Activated CD8-positive, alpha-beta memory T cell treated with anti-CD3 and anti-CD28 coated beads, Interleukin-2, amount 50 U/mL, for 4 hours (primary cell): ENCODE data around the gene AURKAIP1.

Experiments used
- DNase-seq: peaks from one replicate; pipeline ENCODE4 v3.0.0-alpha.2; 2020

Gene AURKAIP1

DNA sequence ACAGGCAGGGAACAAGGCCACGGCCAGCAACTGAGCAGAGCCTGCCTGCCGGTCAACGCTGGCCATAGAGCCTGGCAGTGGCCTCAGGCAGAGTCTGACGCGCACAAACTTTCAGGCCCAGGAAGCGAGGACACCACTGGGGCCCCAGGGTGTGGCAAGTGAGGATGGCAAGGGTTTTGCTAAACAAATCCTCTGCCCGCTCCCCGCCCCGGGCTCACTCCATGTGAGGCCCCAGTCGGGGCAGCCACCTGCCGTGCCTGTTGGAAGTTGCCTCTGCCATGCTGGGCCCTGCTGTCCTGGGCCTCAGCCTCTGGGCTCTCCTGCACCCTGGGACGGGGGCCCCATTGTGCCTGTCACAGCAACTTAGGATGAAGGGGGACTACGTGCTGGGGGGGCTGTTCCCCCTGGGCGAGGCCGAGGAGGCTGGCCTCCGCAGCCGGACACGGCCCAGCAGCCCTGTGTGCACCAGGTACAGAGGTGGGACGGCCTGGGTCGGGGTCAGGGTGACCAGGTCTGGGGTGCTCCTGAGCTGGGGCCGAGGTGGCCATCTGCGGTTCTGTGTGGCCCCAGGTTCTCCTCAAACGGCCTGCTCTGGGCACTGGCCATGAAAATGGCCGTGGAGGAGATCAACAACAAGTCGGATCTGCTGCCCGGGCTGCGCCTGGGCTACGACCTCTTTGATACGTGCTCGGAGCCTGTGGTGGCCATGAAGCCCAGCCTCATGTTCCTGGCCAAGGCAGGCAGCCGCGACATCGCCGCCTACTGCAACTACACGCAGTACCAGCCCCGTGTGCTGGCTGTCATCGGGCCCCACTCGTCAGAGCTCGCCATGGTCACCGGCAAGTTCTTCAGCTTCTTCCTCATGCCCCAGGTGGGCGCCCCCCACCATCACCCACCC is 43.7 kb downstream of the AURKAIP1 start, which contains the start of gene TAS1R3:
Gene TAS1R3, plus strand, starts transcription at position 213 of the 898 bp plus-strand sequence. Its CDS starts 66 bp downstream, at position 279.
- DNase-seq, result no peak

DNA sequence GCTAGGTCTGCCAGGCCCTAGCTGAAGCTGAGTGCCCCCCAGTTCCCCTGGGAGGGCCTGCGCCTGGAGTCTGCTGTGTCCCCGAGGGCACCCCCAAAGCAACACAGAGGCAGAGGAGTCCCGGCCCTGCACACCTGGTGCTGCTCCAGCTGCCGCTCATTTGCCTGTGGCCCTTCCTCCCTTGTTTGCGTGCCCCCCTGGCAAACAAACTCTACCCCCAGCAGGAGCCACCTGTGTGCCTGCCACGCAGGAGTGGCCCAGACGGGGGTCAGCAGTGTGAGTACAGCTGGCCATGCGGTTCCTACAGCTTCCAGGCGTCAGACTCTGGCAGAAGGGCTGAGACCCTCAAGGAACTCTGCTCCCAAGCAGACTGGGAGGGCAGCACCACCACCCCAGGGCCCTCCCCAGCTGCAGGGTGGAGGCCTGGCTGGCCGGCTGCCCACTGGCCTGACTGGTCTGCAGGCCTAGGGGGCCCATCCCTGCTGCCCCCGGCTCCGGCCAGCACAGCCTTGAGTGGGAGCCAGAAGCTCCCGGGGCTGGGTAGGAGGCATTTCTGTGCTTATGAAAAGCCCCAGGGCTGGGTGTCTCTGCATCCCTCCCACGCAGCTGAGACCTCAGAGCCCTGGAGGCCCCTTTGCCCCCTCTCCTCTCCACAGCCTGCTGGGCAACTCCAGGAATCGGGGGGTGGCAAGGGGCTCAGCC is 44.5 kb downstream of the AURKAIP1 start:
- no peak for DNase-seq

DNA sequence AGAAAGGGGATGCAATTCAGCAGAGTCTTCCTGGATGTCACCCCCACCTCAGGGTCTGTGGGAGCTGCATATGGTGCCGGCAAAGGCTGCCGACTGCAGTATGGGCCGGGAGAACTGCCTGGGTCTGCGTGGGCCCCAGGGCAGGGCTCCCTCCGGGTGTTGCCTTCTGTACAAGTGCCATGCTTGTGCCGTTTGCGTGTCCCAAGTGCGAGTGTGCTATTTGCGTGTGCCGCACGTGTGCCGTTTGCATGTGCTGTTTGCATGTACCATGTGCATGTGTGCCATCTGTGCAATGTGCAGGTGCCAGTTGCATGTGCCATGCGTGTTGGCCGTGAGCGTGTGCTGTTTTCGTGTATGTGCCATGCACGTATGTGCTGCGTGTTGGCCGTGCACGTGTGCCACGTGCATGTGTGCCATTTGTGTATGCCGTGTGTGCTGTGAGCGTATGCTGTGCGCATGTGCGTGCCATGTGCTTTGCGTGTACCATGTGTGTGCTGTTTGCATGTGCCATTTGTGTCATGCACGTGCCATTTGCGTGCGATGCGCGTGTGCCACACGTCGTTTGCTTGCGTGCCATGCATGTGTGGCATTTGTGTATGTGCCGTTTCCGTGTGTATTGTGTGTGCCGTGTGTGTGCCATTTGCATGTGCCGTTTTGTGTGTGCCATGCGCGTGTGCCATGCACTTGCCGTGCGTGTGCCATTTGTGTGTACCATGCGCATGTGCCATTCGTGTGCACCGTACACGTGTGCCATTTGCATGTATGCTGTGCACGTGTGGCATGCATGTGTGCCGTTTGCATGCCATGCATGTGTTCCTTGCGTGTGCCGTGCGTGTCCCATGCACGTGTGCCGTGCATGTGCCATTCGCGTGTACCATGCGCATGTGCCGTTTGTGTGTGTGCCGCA is 45.5 kb downstream of the AURKAIP1 start:
- no peak for DNase-seq

DNA sequence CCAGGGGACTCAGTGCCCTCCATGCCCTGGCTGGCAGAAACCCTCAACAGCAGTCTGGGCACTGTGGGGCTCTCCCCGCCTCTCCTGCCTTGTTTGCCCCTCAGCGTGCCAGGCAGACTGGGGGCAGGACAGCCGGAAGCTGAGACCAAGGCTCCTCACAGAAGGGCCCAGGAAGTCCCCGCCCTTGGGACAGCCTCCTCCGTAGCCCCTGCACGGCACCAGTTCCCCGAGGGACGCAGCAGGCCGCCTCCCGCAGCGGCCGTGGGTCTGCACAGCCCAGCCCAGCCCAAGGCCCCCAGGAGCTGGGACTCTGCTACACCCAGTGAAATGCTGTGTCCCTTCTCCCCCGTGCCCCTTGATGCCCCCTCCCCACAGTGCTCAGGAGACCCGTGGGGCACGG is 46.8 kb downstream of the AURKAIP1 start:
- no peak for DNase-seq

DNA sequence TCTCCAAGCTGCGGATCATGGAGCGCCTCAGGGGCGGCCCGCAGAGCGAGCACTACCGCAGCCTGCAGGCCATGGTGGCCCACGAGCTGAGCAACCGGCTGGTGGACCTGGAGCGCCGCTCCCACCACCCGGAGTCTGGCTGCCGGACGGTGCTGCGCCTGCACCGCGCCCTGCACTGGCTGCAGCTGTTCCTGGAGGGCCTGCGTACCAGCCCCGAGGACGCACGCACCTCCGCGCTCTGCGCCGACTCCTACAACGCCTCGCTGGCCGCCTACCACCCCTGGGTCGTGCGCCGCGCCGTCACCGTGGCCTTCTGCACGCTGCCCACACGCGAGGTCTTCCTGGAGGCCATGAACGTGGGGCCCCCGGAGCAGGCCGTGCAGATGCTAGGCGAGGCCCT is 47.7 kb downstream of the AURKAIP1 start:
- DNase-seq, result no peak

DNA sequence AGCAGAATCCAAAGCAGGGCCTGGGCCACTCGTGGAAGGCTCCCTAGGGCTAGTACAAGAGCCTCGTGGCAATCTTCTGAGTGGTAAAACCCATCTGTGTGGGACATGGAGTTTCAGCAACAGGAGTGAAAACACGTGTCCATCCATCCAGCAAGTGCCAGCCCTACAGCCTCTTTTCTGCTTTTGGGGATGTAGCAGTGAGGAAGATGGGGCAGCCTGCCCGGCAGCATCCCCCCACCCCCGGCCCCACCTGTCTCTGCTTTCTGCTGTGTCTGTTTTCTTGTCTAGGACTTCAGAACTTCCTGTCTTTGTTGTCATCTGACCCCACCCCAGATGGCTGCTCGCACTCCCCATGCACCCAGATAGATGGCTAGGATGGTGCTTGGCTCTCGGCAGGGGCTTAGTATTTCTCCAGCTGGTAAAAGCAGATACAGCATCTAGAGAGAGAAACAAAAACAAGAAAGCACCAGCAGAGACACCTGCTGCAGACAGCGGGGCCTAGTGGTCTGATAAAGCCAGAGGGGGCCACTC is 48.9 kb downstream of the AURKAIP1 start:
- no peak for DNase-seq

DNA sequence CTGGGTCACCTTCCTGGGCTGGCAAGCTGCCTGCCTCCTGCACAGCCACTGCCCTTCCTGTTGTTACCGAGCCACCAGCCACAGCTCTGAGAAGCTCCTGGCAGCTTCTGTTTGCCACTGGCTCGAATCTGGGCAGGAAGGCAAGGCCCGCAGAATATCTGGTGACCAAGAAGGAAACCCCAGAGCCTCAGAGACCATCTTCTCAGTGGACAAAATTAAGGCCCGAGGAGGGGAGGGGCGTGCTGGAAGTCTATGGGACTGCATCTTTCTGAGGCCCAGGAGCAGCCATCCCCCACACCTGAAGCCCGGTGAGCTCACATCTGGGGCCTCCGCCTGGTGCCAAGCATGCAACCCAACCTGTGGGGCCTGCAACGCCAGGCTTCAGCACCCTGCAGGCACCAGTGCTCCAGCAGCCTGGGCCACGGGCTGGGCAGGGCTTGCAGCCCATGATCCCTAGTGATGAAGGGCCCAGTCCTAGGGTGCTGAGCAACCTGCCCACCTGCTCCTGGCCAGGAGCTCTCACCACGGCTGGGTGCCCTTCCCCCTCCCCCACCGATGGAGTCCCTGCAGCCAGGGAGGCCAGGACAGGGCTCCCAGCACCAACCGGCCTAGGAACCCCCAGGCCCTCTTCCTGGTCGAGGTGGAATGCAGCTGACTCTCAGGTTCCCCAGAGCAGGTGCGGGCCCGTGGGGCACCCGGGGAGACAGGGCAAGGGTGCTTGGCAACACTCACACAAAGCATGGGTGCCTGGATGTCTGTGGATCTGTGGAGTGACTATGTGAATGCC is 49.5 kb downstream of the AURKAIP1 start:
- no peak for DNase-seq

DNA sequence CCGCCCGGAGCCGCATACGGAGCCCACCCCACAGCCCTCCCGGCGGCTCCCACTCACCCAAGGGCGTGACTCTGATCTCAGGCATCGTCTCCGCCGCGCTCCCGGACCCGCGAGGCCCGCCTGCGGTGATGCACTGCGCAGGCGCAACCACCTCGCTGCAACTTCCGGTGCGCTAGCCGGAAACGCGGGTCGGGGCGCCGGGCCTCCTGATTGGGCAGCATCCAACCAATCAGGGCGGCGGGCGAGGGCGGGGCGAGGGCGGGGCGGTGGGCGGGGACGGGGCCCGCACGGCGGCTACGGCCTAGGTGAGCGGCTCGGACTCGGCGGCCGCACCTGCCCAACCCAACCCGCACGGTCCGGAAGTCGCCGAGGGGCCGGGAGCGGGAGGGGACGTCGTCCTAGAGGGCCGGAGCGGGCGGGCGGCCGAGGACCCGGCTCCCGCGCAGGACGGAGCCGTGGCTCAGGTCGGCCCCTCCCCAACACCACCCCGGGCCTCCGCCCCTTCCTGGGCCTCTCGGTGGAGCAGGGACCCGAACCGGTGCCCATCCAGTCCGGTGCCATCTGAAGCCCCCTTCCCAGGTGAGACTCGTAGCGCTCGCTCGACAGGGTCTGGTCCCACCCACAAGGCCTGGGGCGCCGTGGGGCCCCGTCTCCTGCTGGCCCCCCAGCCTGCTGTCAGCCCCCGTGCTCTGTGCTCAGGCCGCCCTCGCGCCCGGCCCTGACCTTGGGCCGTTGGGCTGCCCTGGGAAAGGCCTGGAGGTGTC is 50.3 kb downstream of the AURKAIP1 start, which contains the start of the genes CPTP and INTS11:
Gene CPTP, plus strand, starts transcription at position 279 of the 764 bp plus-strand sequence. CDS start 2,109 bp downstream, outside the sequence.
Gene INTS11, minus strand, starts transcription at position 137 of the 764 bp plus-strand sequence. Its CDS starts 52 bp downstream, at position 85.
- DNase-seq, result peak; percentile 96

DNA sequence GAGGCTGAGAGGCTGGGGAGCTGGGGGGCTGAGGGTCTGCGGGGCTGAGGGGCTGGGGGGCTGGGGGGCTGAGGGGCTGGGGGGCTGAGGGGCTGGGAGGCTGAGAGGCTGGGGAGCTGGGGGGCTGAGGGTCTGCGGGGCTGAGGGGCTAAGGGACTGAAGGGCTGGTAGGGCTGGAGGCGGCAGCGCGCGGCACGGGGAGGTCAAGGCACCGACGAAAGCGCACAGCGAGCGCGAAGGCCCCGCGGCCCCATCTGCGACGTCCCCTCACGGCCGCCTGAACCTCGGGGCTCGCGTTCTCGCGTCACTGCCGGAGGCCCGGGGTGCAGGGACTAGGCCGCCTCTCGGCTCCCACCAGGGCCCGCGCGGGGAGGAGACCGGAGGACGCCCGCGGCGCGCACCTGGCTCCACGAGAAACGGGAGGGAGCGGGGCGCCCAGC is 50.9 kb downstream of the AURKAIP1 start:
- no peak for DNase-seq
